Measurements from ENCODE around the gene CPLX3. TPM values are rescaled to one million over a fixed set of nuclear protein-coding genes. Genes with fewer than 3 reads are reported as not detected.

Gene CPLX3
- total and polyA plus RNA-seq, 8 donors = 0.14 TPM; not detected in 7

GRCh38 chr15:74820056-74820455 lies 6.4 kb upstream of the CPLX3 start:
- no peak for ATAC-seq

DNA sequence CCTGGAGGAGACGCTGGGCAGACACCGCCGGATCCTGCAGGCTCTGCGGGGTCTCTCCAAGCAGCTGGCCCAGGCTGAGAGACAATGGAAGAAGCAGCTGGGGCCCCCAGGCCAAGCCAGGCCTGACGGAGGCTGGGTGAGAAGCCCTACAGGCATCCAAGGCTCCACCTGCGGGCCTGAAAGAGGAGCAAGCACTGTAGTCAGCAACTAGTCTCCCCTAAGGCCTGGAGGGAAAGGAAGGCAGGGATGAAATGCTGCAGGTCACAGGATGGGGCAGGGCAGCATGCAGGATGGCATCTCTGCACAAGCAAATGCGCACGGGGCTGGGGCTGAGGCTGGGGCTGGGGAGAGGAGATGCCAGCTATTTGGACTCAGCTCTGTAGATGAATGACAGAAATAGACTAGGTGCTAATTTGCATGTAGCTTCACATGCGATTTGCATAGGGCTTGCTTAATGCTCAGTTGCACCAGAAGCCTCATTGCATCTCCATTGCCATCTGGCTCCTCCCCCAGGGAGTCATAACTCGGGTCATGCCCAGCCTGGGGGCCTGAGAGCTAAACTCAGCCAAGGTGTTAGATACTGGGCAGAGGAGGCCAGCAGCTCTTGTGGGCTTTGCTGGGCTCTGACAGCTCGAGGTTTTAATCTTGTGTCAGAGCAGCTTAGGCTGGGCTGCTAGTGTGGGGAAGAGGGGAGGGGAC lies 5.2 kb upstream of the CPLX3 start:
- no peaks in the 10 kb centered on the region for H3K9me3 ChIP-seq
- intact Hi-C loops (cut with DNase I) = no loop called here
- DNase-seq = no peak
- H3K4me3 ChIP-seq = no peak overlapping the region
- H3K36me3 ChIP-seq = no peaks in the 10 kb centered on the region
- ATAC-seq = no peak
- TF ChIP-seq CTCF (IDR thresholded peaks at IDR 0.05) = no peak
- peaks cover 0 to 27% of the 10 kb centered on the region in 2 donors for H3K27me3 ChIP-seq
- no peak overlapping the region for H3K27ac ChIP-seq
- H3K4me1 ChIP-seq = peaks cover 0 to 8% of the 10 kb centered on the region in 2 donors

More at GRCh38 chr15:74820056-74820455, 6.4 kb upstream of the CPLX3 start:
- Histone ChIP-seq H3K4me3 (no peak overlapping the region), H3K27me3 (peaks cover 0 to 15% of the 10 kb centered on the region in 2 donors), H3K27ac (no peak overlapping the region), H3K36me3 (no peaks in the 10 kb centered on the region), H3K9me3 (no peaks in the 10 kb centered on the region), H3K4me1 (peaks cover 0 to 8% of the 10 kb centered on the region in 2 donors)
- no peak for TF ChIP-seq CTCF (IDR thresholded peaks at IDR 0.05)
- intact Hi-C loops (cut with DNase I) = no loop called here
- DNase-seq = no peak

DNA sequence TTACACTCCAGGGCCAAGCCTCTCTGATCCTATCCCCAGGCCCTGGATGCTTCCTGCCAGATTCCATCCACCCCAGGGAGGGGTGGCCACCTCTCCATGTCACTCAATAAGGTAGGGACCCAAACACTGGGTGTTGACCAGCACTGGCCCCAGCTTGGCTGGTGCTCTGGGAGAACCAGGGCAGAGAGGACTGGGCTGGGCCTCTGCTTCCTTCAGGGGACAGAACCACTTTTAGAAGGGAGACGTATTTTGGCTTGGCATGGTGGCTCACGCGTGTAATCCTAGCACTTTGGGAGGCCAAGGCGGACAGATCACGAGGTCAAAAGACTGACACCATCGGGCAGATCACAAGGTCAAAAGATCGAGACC lies 4.7 kb upstream of the CPLX3 start:
- no peak overlapping the region for H3K27ac ChIP-seq
- H3K4me1 ChIP-seq = peaks cover 0 to 8% of the 10 kb centered on the region in 2 donors
- TF ChIP-seq CTCF (IDR thresholded peaks at IDR 0.05) = no peak
- DNase-seq (no peak), ATAC-seq (no peak)
- H3K4me3 ChIP-seq = no peak overlapping the region
- H3K27me3 ChIP-seq = peaks cover 5 to 32% of the 10 kb centered on the region in 2 donors
- H3K36me3 ChIP-seq = no peaks in the 10 kb centered on the region
- intact Hi-C loops (cut with DNase I) = no loop called here
- no peaks in the 10 kb centered on the region for H3K9me3 ChIP-seq

DNA sequence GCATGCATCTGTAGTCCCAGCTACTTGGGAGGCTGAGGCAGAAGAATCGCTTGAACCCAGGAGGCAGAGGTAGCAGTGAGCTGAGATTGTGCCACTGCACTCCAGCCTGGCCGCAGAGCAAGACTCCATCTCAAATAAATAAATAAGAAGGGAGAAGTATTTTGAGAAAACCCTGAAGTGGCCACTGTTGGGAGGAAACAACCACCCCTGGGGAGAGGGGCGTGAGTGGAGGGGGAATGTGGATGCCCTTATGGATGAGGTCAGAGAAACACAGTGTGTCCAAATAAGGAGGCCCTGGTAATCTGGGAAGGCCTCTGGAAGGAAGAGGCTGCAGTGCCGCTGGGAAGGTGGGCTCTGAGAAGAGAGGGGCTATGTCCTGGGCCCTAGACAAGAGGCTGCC lies 4.2 kb upstream of the CPLX3 start:
- TF ChIP-seq CTCF (IDR thresholded peaks at IDR 0.05) = no peak
- Histone ChIP-seq H3K27me3 (peaks cover 9 to 37% of the 10 kb centered on the region in 2 donors), H3K9me3 (no peaks in the 10 kb centered on the region), H3K36me3 (no peaks in the 10 kb centered on the region), H3K4me1 (peaks cover 0 to 8% of the 10 kb centered on the region in 2 donors), H3K4me3 (no peak overlapping the region), H3K27ac (no peak overlapping the region)
- no peak for ATAC-seq
- no peak for DNase-seq
- intact Hi-C loops (cut with DNase I) = no loop called here

DNA sequence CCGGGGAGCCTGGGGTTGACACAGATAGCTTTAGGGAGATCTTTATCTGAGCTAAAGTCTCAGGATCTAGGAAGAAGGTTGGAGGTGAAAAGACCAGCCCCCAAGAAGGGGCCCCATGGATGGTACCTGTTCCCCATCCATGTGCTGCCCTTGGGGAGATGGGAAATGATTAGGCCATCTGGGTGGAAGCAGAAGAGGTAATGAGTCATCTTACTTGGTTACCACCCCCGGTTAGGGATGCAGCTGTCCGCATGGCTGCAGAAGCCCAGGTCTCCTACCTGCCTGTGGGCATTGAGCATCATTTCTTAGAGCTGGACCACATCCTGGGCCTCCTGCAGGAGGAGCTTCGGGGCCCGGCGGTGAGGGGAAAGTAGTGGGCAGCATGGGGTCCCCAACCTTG lies 3.1 kb upstream of the CPLX3 start:
- intact Hi-C loops (cut with DNase I) = no loop called here
- H3K4me1 ChIP-seq = peaks cover 0 to 5% of the 10 kb centered on the region in 2 donors
- H3K27ac ChIP-seq = no peak overlapping the region
- ATAC-seq (no peak), DNase-seq (no peak)
- H3K27me3 ChIP-seq = peaks cover 9 to 47% of the 10 kb centered on the region in 2 donors
- no peaks in the 10 kb centered on the region for H3K9me3 ChIP-seq
- TF ChIP-seq CTCF (IDR thresholded peaks at IDR 0.05) = no peak
- no peaks in the 10 kb centered on the region for H3K36me3 ChIP-seq
- no peak overlapping the region for H3K4me3 ChIP-seq
